Ecto neural progenitor cell (in vitro differentiated cells): ENCODE measurements around the gene SLC34A3.
A peak's percentile ranks its signal among the peaks of the same experiment; 100 is the strongest.

Experiments
- DNase-seq: peaks from one replicate; pipeline ENCODE4 v3.0.0-alpha.2; 2018; ENCODE audit warnings: low spot score

SLC34A3 gene

DNA sequence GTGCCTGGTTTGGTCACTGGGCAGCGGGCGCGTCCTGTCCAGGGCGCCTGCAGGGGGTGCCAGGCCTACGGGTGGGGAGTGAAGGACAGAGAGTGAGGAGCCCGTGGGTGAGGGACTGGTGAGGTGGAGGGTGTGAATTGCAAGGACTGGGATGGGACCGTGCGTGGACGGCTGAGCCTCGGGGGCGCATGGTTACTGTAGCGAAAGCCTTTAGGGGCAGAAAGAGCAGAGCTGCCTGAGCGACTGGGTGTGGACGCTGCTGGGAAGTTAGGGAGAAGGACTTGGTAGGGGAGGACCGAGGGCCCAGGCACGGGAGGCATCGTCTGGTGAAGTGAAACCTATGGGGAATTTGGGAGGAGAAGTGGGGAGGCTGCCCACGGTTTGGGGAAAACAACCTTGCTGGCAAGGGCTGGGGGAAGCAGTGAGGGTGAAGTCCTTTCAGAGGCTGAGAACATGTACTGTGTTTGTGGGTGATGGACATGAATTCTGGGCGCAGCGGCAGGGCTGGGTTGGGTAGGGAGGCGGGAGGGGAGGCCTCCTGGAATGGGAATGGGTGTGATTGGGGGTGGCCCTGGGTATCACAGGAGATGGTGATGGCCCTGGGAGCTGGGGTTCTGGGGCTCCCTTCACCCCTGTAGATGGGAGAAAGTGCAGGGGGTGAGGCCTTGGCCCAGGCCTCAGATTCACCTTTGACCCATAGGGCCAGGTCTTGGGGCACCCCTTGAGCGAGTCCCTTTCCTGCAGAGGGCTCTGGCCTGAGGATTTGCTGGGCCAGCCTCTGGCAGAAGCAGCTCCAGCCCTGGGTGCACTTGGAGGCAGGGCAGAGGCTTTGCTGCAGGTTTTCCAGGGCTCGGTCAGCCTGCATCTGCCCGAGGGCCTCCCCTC lies 45.1 kb downstream of the SLC34A3 start:
- DNase-seq, result no peak

DNA sequence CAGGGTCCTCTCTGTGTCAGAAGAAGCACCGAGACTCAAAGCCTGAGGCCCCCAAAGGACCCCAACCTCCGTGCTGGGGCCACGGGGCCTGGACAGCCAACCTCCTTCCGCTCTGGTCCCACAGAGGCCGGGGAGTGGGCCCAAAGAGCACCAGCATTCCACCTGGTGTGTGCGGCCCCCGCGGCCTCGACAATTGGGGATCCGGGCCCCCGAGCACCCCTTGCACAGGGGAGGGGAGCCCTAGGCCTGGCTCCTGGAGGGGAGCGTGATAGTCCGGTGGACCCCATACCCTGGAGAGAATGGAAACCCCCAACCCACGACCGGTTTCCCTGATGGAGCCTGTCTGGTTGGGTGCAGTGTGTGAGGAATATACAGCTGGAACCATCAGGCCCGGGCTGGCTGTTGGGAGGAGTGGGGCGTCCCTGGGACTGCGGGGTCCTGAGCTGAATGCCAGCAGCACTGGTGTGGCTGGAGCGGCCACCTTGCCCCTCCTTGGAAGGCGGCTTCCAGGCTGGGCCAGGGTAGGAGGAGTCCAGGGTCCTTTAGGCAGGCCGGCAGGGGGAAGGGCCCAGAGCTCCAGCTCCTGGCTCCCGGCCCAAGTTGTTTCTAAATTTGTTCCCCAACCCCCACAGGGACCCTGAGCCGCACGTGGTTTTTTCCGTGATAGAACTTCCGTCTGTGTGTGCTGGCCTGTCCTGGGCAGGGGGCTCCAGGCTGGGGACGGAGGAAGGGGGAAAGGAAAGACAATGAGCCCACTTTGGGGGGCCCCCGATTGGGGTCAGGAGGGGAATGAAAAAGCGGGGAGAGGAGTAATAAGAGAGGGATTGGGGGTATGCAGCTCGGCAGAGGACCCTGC lies 46.0 kb downstream of the SLC34A3 start:
- peak; percentile 63 for DNase-seq

DNA sequence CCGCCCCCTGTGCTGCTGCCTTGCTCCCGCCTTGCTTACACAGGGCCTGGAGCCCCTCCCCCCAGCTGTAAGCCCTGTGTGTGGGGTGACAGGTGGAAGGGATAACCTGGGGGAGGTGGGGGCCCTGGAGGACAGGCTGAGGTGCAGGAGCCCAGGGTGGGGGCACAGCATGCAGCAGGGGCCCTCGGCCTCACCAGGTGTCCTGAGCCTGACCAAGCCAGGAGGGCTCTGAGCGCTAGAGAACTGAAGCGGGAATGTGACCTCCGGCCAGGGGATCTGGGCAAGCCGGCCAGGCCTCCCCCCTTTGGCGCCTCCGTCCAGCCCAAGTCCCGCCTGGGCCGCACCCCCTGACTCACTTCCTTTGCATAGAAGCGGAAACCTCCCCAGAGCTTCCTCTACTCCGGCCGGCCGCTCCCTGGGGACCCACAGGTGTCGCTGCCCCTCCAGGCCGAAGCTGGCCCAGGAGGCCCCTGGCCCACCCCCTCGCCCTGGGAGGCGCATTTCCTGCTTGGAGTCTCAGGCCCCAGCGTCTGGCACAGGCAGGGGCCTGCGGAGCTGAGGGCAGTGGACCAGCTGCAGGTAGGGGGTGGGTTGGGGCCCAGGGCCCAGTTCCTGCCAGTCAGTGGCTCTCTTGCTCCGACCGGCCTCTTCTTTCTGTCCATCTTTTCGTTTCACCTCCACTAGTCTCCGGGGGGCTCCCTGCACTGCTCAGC lies 46.8 kb downstream of the SLC34A3 start, which contains the start of gene TOR4A:
Gene TOR4A (plus strand): TSS at position 398 of the 713 bp plus-strand sequence. CDS start 964 bp downstream, outside the sequence.
- peak; percentile 74 for DNase-seq

DNA sequence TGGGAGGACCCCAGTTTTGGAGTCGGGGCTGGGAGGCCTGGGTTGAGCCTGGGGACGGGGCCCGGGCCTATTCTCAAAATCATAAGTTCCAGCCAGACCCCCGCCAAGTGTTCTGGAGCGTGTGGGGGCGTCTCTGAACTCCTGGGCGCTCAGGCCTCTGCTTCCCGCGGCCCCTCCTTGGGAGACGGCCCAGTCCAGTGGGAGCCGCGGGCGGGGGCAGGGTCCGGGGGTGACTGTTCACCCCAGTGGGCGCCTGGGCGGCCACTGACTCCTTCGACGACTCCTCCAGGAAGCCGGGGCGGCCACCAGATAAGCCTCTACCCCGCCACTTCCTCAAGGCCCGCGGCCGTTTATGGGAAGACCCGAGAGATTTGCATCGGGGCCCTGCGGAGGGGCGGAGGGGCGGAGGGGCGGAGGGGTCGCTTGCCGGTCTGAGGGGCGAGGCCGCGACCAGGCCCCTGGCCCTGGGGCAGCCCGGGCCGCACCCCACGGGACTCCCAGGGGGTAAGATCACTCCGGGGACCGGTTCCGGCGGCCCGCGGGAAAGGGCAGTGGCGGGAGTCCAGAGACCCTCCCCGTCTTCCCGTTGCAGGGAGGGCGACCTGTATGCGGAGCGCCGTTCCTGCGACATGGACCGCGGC lies 47.5 kb downstream of the SLC34A3 start:
- peak; percentile 62 for DNase-seq

DNA sequence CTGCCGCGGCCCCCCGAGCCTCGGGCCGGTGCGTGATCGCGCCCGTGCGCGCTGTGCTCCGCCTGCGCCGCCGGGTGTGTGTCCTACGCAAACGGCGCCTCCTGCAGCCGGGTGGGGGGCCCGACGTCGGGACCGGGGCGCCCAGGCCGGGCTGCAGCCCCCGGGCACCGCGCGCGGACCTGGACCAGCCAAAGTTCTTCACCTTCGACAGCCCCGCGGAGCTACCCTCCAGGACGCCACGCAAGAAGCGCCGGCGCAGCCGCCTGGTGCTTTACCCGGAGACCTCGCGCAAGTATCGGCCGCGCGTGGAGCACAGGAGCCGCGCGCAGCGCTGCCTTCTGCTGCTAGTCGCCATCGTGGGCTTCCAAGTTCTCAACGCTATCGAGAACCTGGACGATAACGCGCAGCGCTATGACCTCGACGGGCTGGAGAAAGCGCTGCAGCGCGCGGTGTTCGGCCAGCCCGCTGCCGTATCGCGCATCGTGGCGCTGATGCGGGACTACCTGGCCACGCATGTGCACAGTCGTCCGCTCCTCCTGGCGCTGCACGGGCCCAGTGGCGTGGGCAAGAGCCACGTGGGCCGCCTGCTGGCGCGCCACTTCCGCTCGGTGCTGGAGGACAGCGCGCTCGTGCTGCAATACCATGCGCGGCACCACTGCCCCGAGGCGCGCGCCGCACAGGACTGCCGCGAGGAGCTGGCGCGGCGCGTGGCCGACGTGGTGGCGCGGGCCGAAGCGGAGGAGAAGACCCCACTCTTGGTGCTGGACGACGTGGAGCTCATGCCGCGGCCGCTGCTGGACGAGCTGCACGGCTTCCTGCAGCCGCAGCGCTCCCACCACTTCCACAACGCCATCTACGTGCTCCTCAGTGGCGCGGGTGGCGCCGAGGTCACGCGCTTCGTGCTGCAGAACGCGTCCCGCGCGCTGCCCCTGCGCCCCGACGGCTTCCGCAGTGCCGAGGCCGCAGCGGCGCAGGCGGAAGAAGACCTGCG lies 48.3 kb downstream of the SLC34A3 start:
- DNase-seq, result no peak

DNA sequence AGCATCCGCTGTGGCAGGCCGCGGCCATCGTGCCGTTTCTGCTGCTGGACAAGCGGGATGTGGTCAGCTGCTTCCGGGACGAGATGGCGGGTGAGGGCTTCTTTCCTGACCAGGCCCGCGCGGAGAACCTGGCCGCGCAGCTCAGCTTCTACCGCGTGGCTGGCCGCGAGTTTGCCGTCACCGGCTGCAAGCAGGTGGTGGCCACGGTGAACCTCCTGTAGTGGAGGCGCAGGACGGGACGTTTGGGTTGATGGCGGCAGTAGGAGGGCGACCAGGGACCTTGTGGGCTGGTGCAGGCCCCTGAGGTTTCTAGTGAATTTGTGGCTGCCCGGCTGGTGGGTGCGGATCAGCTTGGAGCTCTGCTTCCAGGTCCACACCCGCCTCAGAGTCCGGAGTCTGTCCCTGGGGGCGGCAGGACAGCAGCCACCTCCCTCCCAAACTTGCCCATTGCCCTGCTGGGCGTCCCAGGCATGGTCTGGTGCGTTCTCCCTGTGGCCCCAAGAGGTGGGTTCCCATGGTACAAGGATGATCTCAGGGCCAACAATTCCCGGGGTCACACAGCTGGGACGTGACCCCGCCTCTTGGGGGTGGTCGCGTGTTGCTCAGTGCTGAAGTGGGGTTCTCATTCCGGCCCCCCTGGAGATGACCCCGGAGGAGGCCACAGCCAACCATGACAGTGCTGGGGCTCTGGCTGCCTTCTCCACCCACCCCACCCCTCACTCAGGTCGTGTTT lies 49.2 kb downstream of the SLC34A3 start:
- no peak for DNase-seq

DNA sequence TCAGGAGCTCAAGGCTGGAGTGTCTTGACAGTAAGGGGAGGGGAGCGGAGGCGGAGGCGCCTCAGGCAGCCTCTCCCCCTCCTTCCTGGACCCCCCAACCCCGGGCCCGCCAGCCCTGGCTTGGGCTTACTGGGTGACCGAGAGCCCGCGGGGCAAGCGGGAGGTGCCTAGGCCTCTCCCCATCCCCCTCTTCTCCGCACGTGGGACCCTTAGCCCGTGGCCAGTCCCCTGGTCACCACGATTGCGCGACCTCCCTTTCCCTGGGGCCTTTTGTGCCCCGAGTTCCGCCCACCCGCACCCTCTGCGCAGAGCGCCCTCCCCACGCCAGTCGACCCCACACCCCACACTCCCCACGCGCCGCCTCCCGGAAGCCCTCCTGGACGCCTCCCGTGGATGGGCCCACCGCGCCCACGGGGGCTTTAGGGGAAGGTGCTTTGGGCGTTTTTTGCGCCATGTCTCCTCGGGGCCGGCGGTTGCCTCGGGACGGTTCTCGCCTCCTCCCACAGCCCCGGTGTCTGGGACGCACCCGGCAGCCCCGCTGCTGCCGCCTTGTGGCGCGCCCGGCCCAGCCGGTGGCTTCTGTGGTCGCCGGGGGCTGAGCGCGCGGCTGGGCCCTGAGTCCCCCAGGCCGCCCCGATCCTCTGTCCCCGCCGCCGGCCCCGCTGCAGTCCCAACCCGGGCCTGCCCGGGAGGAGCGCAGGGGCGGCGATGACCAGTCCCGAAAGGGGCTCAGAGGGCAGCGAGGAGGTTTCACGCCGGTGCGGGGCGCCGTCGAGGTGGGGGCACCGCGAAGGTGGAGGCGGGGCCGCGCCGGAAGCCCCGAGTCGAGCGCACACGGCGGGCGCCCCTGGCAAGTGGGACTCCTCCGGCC lies 50.0 kb downstream of the SLC34A3 start:
- DNase-seq, result peak; percentile 78

DNA sequence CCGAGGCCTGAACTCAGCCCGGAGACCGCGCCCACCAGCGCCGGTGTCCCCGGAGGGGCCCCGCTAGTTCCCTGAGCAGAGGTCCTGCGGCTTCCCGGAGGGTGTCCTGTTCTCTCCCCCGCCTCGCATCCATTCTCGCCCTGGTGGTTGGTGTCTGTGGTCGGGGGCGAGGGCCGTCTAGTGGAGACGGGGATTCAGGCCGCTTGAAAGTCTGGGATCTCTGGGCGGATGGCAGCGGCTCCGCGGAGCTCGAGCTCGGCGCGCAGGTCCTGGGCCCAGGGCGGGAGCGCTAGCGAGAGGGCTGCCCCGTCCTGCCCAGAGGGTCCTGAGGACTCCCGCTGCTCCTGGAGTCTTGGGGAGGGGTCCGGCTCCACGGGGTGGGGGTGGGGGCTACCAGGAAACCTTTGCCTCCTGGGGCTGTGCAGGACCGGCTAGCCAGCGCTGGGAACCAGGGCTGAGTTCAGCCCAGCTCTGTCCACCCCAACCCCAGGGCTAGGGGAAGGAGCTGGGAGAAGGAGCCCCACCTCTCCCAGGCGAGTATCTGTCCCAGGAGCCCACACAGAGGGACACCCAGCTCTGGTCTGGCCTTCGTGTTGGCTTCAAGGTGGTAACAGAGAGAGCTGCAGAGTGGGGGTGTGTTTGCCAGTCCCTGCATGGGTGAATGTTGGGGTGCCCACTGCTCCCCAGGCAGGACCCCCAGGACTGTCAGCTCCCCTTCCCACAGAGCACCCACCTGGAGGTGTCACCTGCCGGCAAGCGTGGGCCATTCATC lies 50.8 kb downstream of the SLC34A3 start:
- peak; percentile 72 for DNase-seq
